ENCODE results near the gene IL1RAPL2. TPM values are rescaled to one million over a fixed set of nuclear protein-coding genes. Genes with fewer than 3 reads are reported as not detected.

Gene IL1RAPL2
- total and polyA plus RNA-seq, 4 donors = 2.0 TPM; not detected in 3

DNA sequence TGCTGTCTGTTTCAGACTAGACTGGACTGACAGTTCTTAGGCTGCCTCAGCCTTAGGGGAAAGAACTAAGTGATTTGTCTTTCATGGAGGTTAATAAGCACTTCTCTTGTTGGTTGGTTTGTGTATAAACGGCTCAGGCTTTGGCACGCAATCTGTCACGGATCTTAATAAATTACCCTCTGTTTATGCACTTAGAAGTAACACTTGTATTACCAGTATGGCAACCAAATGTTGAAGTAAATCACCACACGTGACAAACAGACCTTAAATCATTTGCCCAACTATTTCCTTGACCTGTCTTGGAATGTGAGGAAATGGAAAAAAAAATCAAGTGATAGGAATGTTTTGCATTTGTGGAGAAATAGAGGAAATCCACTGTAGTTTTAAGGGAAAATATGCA, 584.6 kb downstream of the IL1RAPL2 start:
- DNase-seq (no peak), ATAC-seq (ENCODE audit: insufficient read depth, low FRiP score) (no peak)
- 21 to 28% methylated on average over 4 of the region's 4 CpGs for WGBS, 2 donors
- H3K9ac ChIP-seq (ENCODE audit: insufficient read depth in 1 of 2, low read length in 2 of 2) = no peak overlapping the region
- no peaks in the 10 kb centered on the region for H3K36me3 ChIP-seq (ENCODE audit: control insufficient read depth in 4 of 4, insufficient read depth in 4 of 4, low read length in 4 of 4)
- no peak overlapping the region for H3K27ac ChIP-seq (ENCODE audit: low read depth in 1 of 2, low read length in 1 of 2)
- TF ChIP-seq, protein P1, sequence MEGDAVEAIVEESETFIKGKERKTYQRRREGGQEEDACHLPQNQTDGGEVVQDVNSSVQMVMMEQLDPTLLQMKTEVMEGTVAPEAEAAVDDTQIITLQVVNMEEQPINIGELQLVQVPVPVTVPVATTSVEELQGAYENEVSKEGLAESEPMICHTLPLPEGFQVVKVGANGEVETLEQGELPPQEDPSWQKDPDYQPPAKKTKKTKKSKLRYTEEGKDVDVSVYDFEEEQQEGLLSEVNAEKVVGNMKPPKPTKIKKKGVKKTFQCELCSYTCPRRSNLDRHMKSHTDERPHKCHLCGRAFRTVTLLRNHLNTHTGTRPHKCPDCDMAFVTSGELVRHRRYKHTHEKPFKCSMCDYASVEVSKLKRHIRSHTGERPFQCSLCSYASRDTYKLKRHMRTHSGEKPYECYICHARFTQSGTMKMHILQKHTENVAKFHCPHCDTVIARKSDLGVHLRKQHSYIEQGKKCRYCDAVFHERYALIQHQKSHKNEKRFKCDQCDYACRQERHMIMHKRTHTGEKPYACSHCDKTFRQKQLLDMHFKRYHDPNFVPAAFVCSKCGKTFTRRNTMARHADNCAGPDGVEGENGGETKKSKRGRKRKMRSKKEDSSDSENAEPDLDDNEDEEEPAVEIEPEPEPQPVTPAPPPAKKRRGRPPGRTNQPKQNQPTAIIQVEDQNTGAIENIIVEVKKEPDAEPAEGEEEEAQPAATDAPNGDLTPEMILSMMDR (IDR thresholded peaks at IDR 0.05; ENCODE audit: control extremely low read depth, extremely low read depth) = no peak
- no peaks in the 10 kb centered on the region for H3K9me3 ChIP-seq (ENCODE audit: control insufficient read depth in 4 of 4, insufficient read depth in 3 of 4, low read length in 3 of 4)
- H3K4me3 ChIP-seq = no peak overlapping the region
- peaks cover 0 to 20% (median 3%) of the 10 kb centered on the region in 3 donors for H3K27me3 ChIP-seq (ENCODE audit: control insufficient read depth in 3 of 3, insufficient read depth in 3 of 3, low read length in 2 of 3)
- H3K4me1 ChIP-seq (ENCODE audit: control insufficient read depth in 5 of 5, insufficient read depth in 5 of 5, low read length in 5 of 5) = no peaks in the 10 kb centered on the region

DNA sequence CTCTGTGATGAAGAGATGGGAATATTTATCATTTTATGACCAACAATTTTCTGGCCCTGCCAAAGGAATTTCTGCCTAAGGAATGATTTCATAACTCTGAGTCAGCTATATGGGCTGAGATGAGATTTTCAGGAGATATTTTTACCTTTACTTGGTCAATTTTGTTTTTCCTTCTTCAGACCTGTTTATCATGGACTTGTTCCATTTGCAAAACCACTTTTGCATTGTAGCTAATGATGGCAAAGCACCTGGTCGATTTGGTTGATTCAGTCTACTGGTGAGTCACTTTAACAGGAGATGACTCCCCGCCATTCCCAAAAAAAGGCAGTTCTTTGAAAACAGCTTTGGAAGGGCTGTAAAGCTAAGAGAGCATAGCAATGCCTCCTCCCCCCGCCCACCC, 601.2 kb downstream of the IL1RAPL2 start:
- TF ChIP-seq, protein P1 (IDR thresholded peaks at IDR 0.05; ENCODE audit: control extremely low read depth, extremely low read depth) = no peak
- H3K4me1 ChIP-seq (ENCODE audit: control insufficient read depth in 5 of 5, insufficient read depth in 5 of 5, low read length in 5 of 5) = no peaks in the 10 kb centered on the region
- no peak overlapping the region for H3K9ac ChIP-seq (ENCODE audit: insufficient read depth in 1 of 2, low read length in 2 of 2)
- H3K27me3 ChIP-seq (ENCODE audit: control insufficient read depth in 3 of 3, insufficient read depth in 3 of 3, low read length in 2 of 3) = peaks cover 0 to 49% (median 2%) of the 10 kb centered on the region in 3 donors
- no peak for DNase-seq
- no peak for ATAC-seq (ENCODE audit: insufficient read depth, low FRiP score)
- H3K9me3 ChIP-seq (ENCODE audit: control insufficient read depth in 4 of 4, insufficient read depth in 3 of 4, low read length in 3 of 4) = no peaks in the 10 kb centered on the region
- no peaks in the 10 kb centered on the region for H3K36me3 ChIP-seq (ENCODE audit: control insufficient read depth in 4 of 4, insufficient read depth in 4 of 4, low read length in 4 of 4)
- H3K4me3 ChIP-seq = no peak overlapping the region
- H3K27ac ChIP-seq (ENCODE audit: low read depth in 1 of 2, low read length in 1 of 2) = no peak overlapping the region
- 61 to 96% methylated on average over 3 of the region's 3 CpGs for WGBS, 2 donors

DNA sequence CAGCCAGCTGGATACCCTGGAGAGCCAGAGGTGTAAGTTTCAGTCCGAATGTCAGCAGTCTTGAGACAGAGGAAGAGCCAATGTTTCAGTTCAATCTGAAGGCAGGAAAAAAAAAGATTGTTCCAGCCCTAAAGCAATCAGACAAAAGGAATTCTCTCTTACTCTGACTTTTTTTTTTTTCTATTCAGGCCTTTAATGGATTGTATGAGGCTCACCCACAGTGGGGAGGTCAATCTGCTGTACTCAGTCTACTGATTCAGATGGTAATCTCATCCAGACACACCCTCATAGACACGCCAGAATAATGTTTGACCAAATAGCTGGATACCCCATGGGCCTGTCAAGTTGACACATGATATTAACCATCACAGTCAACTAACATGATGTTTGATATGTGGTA, 602.6 kb downstream of the IL1RAPL2 start:
- no peak overlapping the region for H3K9ac ChIP-seq (ENCODE audit: insufficient read depth in 1 of 2, low read length in 2 of 2)
- WGBS, 2 donors = 58 to 85% methylated on average over 2 of the region's 2 CpGs
- TF ChIP-seq, protein P1 (IDR thresholded peaks at IDR 0.05; ENCODE audit: control extremely low read depth, extremely low read depth) = no peak
- no peak overlapping the region for H3K27ac ChIP-seq (ENCODE audit: low read depth in 1 of 2, low read length in 1 of 2)
- DNase-seq (no peak), ATAC-seq (ENCODE audit: insufficient read depth, low FRiP score) (no peak)
- no peaks in the 10 kb centered on the region for H3K9me3 ChIP-seq (ENCODE audit: control insufficient read depth in 4 of 4, insufficient read depth in 3 of 4, low read length in 3 of 4)
- no peaks in the 10 kb centered on the region for H3K36me3 ChIP-seq (ENCODE audit: control insufficient read depth in 4 of 4, insufficient read depth in 4 of 4, low read length in 4 of 4)
- H3K4me3 ChIP-seq = no peak overlapping the region
- no peaks in the 10 kb centered on the region for H3K4me1 ChIP-seq (ENCODE audit: control insufficient read depth in 5 of 5, insufficient read depth in 5 of 5, low read length in 5 of 5)
- H3K27me3 ChIP-seq (ENCODE audit: control insufficient read depth in 3 of 3, insufficient read depth in 3 of 3, low read length in 2 of 3) = peaks cover 0 to 47% (median 6%) of the 10 kb centered on the region in 3 donors

DNA sequence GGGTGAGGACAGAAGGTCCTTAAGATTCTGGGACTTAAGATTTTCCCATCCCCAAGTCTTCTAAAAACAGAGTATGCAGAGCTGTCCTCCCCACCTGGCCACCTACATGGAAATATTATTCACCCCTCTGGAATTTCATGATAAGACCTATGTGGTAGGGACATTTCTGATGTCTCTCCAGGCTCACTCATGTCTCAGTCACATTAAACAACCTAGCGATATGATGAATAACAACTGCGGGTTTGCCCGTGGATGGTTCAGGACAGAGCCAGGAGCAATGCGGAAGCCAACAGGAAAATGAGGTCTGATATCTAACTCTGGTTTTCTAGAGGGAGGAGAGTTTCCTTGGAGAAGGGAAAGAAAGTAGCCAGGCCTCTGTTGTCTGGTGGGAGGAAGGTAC, 607.1 kb downstream of the IL1RAPL2 start:
- TF ChIP-seq, protein P1 (IDR thresholded peaks at IDR 0.05; ENCODE audit: control extremely low read depth, extremely low read depth) = no peak
- no peaks in the 10 kb centered on the region for H3K36me3 ChIP-seq (ENCODE audit: control insufficient read depth in 4 of 4, insufficient read depth in 4 of 4, low read length in 4 of 4)
- H3K27ac ChIP-seq (ENCODE audit: low read depth in 1 of 2, low read length in 1 of 2) = no peak overlapping the region
- H3K4me3 ChIP-seq = no peak overlapping the region
- ATAC-seq (ENCODE audit: insufficient read depth, low FRiP score) (no peak), DNase-seq (no peak)
- peaks cover 0 to 22% (median 6%) of the 10 kb centered on the region in 3 donors for H3K27me3 ChIP-seq (ENCODE audit: control insufficient read depth in 3 of 3, insufficient read depth in 3 of 3, low read length in 2 of 3)
- 91 to 96% methylated on average over 4 of the region's 4 CpGs for WGBS, 2 donors
- H3K9me3 ChIP-seq (ENCODE audit: control insufficient read depth in 4 of 4, insufficient read depth in 3 of 4, low read length in 3 of 4) = no peaks in the 10 kb centered on the region
- H3K9ac ChIP-seq (ENCODE audit: insufficient read depth in 1 of 2, low read length in 2 of 2) = no peak overlapping the region
- H3K4me1 ChIP-seq (ENCODE audit: control insufficient read depth in 5 of 5, insufficient read depth in 5 of 5, low read length in 5 of 5) = no peaks in the 10 kb centered on the region

All from lung (tissue), 12 donors.